GM19025 (cell line): ENCODE results near the gene COPZ1.

Experiments used
- ATAC-seq: cut with Tn5 transposase; IDR thresholded peaks from one replicate; pipeline ENCODE4 v1.9.1; 2021; ENCODE audit warnings: mild to moderate bottlenecking, low read depth, moderate library complexity; ENCODE audit not compliant: unreplicated experiment

COPZ1 gene

DNA sequence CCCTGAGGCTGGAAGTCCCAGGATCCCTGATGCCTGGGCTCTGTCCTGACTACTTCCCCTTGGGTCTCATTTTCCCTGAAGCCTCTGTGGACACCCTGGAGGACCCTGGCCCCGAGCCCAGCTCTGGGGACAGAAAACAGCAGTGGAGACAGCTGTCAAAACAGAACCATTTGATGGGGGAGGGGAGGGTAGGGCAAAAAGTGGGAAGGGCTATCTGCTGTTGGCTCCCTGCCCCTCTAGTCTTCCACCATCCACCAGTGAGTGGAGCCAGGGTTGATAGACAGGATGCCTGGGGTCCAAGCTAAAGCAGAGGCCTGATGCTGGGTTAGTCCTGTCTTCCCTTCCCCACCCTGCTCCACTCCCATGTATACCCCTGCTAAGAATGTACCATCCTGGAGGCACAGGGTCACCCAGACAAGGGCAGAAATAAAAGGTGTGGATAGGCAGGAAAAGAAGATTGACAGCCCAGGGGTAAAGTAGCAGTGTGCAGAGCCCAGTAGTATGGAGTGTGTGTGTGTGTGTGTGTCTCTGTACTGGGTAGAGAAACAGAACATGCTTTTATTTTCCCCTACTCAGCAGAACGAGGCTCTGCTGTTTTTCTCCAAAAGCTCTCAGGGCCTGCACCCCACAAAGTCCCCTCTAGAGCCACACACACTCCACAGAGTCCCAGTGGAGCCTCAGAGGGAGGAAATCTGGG is 49.8 kb downstream of the COPZ1 start:
- no peak for ATAC-seq

DNA sequence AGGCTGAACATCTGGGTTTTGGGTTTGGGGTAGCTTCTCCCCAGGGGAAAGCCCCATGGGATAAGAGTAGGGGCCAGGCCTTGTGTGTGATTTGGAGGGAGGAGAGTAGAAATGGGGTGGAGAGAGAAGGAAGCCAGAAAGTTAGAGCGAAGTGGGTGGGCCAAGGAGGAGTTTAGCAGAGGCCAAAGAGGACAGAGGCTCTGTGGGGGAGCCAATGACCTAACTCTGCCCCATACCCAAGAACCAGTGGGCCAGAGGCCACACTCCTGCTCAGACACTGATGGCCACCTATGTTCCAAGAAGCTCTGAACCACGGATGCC is 50.3 kb downstream of the COPZ1 start:
- no peak for ATAC-seq

- ATAC-seq = no peak
Measured at GRCh38 chr12:54376596-54376995, 51.7 kb downstream of the COPZ1 start.

- ATAC-seq = no peak
Measured at GRCh38 chr12:54377007-54377406, 52.1 kb downstream of the COPZ1 start.

GRCh38 chr12:54377797-54378515 is 53.0 kb downstream of the COPZ1 start:
- no peak for ATAC-seq

GRCh38 chr12:54378796-54379397 is 54.0 kb downstream of the COPZ1 start:
- no peak for ATAC-seq

DNA sequence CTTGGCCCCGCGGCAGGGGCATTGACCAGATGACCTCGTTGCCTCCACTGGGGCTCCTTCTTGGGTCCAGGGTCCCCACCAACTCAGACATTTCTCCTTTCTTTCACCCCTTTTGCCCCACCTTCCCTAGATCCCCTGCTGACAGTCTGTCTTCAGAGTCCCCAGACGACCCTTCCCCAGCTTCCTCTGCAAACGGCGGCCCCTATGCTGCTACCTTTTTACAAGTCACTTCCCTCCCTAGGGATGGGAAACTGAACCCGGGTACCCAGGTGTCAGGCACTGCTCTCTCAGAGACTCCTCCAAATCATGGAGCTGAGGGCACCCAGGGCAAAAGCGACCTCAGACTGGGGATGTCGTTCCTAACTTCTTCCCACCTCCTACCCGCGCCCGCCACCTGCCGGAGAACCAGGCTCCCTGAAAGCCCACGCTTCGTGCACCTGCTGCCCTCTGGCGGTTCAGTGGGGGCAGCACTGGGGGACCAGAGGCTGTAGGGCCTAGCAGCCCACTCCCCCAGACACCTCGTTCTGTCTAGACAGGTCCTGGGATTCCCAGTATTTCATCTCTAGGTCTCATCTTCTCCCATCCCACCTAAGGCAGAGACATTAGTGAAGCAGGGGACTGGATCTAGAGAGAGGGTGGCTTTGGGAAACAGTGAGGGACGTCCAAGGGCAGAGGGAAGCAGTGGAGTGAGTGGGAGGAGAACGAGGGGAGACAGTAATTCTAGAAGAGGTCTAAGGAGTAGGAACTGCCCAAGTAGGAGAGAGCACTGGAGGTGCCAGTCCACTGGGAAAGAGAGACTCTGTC is 54.7 kb downstream of the COPZ1 start:
- ATAC-seq = peak; percentile 80

GRCh38 chr12:54381136-54381535 is 56.2 kb downstream of the COPZ1 start:
- no peak for ATAC-seq

GRCh38 chr12:54383041-54383609 is 58.2 kb downstream of the COPZ1 start:
- no peak for ATAC-seq

DNA sequence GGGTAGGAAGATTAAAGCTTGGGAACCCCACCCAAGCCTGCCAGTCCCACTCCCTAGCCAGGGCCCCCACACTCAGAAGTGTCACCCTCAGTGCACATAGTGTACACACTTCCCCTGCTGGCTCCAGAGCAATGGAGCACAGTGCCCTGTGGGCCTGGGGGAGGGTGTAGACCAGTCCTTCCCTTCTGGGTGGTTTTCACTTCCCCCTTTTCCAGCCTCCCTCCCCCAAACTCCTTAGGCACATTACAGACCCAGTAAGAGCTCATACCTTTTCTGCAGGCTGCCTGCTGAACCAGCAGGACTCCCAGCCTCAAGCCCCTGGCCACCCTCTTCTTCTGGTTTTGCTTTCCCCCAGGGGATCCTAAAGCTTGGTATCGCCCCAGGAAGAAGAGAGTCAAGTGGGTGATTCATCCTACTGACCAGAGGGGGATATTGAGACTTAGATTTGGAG is 59.7 kb downstream of the COPZ1 start, which contains the start of gene ZNF385A:
Gene ZNF385A (minus strand): TSS at position 143 of the 451 bp plus-strand sequence. CDS start 219 bp downstream, outside the sequence.
- ATAC-seq = no peak

DNA sequence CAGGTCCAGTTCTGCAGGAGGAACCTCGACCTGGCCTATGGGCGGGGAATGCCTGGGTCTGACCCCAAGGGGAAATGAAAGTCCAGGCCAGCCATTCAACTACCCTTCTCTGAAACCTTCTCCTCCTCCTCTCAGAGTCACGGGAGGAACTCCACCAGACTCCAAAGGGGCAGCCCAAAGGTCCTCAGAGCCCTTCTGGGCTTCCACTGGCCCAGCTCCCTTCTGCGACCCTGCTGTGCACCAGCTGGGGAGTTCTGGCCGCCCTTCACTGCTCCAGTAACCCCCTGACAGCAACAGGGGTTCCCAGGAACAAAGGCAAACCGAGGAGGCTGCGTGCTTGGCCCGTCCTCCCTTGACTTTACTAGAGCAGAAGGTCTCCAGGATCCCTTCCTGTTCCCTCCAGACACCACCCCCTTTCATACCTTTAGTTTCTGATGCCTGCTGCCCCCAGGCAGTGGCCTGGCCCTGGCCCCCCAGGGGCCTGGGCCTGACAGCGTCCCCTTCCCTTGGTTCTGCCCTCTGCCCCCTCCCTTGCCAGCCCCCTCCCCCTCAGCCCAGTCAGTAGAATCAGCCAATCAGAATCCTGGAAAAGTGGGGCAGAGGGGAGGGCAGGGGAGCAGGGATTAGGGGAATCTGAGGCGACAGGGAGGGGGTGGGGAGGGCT is 60.5 kb downstream of the COPZ1 start:
- no peak for ATAC-seq

- ATAC-seq = no peak
Measured at GRCh38 chr12:54386403-54387113, 61.6 kb downstream of the COPZ1 start.

DNA sequence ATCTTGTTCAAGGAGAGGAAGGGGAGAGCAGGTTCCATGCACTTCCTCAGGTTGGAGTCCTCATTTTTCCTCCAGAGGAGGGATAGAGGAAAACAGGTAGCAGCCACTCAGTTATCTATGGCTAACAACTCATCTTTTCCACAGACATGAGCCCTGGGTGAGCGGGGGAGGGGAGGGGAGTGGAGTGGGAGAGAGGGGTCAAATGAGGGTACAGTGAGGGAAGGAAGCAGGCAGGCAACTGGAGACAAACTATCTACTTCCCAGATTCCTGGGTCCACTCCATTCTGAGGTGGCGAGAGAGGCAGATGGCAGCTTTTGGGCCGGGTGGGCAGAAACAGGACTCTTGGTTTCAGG is 62.2 kb downstream of the COPZ1 start:
- ATAC-seq = no peak

DNA sequence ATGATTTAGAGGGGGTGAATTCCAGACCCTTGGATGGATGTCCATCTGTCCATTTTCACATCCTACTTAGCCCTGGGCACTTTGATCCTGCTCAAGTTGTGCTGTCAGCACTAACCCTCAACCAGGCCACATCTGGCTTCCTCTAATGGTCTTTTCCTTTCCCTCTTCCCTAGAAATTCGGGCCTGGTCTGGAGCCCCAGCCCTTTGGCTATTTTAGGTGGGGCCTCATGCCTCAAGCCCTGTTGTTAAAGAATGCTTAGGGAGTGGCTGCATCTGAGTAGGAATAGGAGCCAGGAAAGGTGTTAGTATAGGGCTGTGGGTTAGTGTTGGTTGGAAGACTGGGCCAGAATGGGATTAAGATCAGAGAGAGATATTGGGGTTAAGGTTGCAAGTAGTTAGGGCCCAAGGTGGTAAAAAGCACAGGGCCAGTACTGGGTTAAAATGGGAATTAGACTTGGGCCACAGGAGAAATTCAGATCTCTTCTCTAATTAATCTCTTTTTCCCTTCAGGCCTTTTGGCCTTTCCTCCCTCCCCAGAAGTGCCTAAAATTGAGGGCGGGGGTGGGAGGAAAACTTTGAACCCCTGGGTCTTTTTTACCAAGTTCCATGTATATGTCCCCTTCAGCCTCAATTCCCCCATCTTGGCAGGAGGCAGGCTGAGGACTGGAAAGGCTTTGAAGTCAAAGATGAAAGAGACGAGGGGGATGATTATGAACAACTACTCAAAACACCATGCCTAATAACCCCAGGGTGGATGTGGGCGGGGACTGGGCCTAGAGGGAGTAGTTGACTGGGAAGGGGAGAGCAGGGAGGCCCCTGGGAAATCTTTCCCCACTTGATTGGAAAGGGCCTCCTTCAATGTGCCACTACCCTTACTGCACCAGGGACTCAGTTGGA is 63.6 kb downstream of the COPZ1 start:
- ATAC-seq = no peak

GRCh38 chr12:54389134-54389508 is 64.2 kb downstream of the COPZ1 start:
- ATAC-seq = no peak

- no peak for ATAC-seq
Measured at GRCh38 chr12:54389607-54390175, 64.8 kb downstream of the COPZ1 start.

DNA sequence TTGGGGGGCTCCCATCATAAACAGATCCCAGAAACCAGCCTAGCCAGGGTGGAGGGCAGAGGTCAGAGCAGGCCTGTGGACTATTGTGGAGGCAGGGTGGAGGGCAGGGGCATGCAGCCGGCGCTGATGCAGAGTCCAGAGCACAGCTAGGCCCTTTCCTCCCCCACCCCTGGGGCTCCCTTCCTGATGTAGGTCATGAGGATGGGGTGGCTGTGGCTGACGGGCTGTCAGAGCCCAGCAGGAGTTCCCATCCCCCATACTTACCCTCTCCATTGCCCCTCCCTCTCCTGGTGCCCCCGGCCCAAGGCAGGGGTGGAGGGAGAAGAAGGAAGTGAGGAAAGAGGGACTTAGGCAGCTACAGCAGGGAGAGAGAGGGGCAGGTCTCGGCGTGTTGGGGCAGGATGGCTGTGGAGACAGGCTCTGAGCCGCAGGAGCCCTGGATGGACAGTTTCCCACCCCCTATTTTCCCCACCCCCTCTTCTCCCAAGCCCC is 65.3 kb downstream of the COPZ1 start:
- ATAC-seq = no peak
